ENCODE measurements around the gene EN2. TPM values are rescaled to one million over a fixed set of nuclear protein-coding genes. Genes with fewer than 3 reads are reported as not detected.

EN2 gene
- total RNA-seq, 4 donors from 2014 or later: 0.06 TPM; not detected in 3

- peaks cover 36 to 75% (median 68%) of the 10 kb centered on the region in 4 donors for H3K4me1 ChIP-seq
- WGBS: 4% methylated on average over 18 of the region's 57 CpGs
- H3K36me3 ChIP-seq: no peaks in the 10 kb centered on the region
- H3K27ac ChIP-seq (replicated peaks in 1 of 4): no peak overlapping the region
- intact Hi-C loops (cut with DNase I): no loop called here
- no peaks in the 10 kb centered on the region for H3K9me3 ChIP-seq
- peak overlapping the region; percentile 1 to 21 (median 18) for H3K4me3 ChIP-seq
- DNase-seq (ENCODE audit: extremely low spot score): no peak
- peaks cover 11 to 97% (median 82%) of the 10 kb centered on the region in 4 donors for H3K27me3 ChIP-seq
- TF ChIP-seq CTCF (IDR thresholded peaks at IDR 0.05) (no peak), POLR2AphosphoS5 (IDR thresholded peaks at IDR 0.05) (no peak)
Measured at GRCh38 chr7:155453296-155454182, 4.4 kb upstream of the EN2 start.

DNA sequence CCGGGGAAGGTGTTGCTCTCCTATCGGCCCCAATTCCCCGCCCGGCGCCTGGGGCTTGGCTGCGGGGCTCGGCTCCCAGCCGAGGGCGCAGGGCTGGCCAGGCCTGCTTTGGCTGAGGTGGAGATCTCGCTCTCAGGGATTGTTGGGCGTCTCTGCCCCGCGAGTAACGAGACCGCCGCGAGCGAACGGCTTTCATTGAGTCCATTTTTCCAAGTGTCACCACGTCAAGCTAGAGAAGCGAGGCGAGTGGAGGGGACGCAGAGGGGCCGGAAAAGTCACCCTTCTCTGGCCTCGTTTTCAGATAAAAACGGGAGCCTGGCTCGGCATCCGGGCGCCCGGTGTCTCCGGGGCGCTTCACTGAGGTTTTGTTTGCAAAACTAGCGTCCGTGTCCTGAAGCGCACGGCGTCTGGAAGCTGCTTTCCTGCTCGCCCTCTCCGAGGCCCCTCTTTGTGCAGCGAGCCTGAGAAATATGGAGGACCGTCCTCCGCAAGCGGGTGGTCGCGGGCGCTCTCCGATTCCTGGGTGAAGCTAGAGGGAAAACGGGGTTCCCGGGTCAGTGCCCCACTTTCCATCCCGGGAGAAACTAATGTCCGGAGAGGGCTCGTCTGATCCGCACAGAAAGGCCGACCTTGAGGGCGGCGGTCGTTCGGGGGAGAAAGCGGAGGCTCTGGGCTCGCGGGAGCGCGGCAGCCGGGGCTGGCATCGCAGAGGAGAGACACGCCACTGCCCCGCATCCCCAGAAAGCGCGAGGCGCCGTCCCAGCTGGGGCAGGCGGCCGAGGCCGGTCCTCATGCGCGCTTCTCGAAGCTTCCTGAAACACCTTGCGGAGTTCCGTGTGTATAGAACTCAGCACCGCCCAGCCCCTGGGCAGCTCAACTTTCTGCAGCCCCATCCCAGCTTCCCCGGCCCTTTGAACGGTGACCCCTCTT is 3.5 kb upstream of the EN2 start:
- Histone ChIP-seq H3K27ac (replicated peaks in 1 of 4) (no peak overlapping the region), H3K36me3 (no peaks in the 10 kb centered on the region), H3K4me3 (peak overlapping the region; percentile 1 to 21 (median 18)), H3K4me1 (peaks cover 44 to 75% (median 68%) of the 10 kb centered on the region in 4 donors), H3K27me3 (peaks cover 15 to 97% (median 82%) of the 10 kb centered on the region in 4 donors), H3K9me3 (no peaks in the 10 kb centered on the region)
- 6% methylated on average over 21 of the region's 82 CpGs for WGBS
- no peak for DNase-seq (ENCODE audit: extremely low spot score)
- no peak for TF ChIP-seq POLR2AphosphoS5 (IDR thresholded peaks at IDR 0.05)
- no peak for TF ChIP-seq CTCF (IDR thresholded peaks at IDR 0.05)
- no peak for TF ChIP-seq POLR2A (IDR thresholded peaks at IDR 0.05; ENCODE audit: low read depth)
- intact Hi-C loops (cut with DNase I): no loop called here

GRCh38 chr7:155455132-155455693 is 2.7 kb upstream of the EN2 start:
- WGBS: 2% methylated on average over 15 of the region's 15 CpGs
- Histone ChIP-seq H3K9me3 (no peaks in the 10 kb centered on the region), H3K4me3 (no peak overlapping the region), H3K36me3 (no peaks in the 10 kb centered on the region), H3K27me3 (peaks cover 16 to 97% (median 82%) of the 10 kb centered on the region in 4 donors), H3K4me1 (peaks cover 44 to 73% (median 63%) of the 10 kb centered on the region in 4 donors), H3K27ac (replicated peaks in 1 of 4) (no peak overlapping the region)
- DNase-seq (ENCODE audit: extremely low spot score): no peak
- TF ChIP-seq CTCF (IDR thresholded peaks at IDR 0.05) (no peak), POLR2AphosphoS5 (IDR thresholded peaks at IDR 0.05) (no peak), POLR2A (IDR thresholded peaks at IDR 0.05; ENCODE audit: low read depth) (no peak)
- intact Hi-C loops (cut with DNase I): no loop called here

DNA sequence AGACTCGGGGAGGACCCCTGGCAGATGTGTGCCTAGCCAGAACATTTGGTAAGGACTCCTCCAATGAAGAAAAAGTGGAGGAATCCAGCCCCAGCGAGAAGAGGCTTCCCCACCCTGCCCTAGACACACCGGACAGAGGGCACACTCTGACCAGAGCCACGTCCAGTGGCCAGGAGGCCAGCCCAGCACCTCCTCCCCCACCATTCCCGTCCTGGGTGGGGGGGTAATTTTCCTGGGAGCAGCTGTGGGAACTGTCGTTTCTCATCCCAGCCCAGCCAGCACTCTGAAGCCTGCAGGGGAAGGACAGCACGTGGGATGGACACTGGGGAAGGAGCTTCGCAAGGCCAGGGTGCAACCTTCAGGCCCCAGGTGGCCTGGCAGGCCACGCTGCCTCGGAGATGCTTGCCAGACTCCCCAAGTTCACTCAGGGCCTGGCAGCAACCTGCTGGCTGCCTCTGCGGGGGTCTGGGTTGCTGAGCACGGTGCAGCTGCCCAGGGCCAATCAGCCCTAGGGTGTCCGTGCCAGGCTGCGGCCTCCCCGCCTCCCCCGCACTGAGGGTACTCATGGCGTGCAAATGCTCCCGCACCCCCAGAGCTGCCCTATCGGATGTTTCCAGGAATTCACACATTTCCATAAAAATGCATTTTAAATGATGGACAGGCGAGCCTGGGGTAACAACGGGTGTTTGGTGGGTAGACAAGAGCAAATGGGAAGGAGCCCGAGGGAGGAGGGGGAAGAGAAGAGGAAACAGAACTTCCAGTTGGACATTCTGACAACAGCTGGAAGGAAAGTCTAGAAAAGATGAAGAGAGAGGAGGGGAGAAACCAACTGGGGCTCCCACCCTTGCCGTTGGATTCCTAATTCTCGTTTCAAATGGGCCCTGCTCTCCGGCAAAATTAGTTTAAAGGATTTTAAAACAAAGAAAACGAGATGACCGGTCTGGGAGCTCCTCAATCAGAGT is 1.9 kb upstream of the EN2 start:
- Histone ChIP-seq H3K4me1 (peaks cover 44 to 66% (median 55%) of the 10 kb centered on the region in 4 donors), H3K9me3 (no peaks in the 10 kb centered on the region), H3K27me3 (peaks cover 16 to 97% (median 81%) of the 10 kb centered on the region in 4 donors), H3K4me3 (peak overlapping the region in 3 of 4 donors; percentile 52 to 64 (median 63)), H3K27ac (replicated peaks in 1 of 4) (no peak overlapping the region), H3K36me3 (no peaks in the 10 kb centered on the region)
- TF ChIP-seq POLR2A (IDR thresholded peaks at IDR 0.05; ENCODE audit: low read depth) (no peak), EP300 (IDR thresholded peaks at IDR 0.05) (no peak), CTCF (IDR thresholded peaks at IDR 0.05) (no peak), POLR2AphosphoS5 (IDR thresholded peaks at IDR 0.05) (no peak)
- WGBS: 8% methylated on average over 14 of the region's 27 CpGs
- no peak for DNase-seq (ENCODE audit: extremely low spot score)
- intact Hi-C loops (cut with DNase I): no loop called here
